ENCODE results near the gene SNX5. TPM values are rescaled to one million over a fixed set of nuclear protein-coding genes. Genes with fewer than 3 reads are reported as not detected.

The SNX5 gene
- total and polyA plus RNA-seq, 2 of the 13 experiments (the other 11 are each of a cell fraction or from before 2014, with no cell fraction given), result 664 to 1,040 TPM

DNA sequence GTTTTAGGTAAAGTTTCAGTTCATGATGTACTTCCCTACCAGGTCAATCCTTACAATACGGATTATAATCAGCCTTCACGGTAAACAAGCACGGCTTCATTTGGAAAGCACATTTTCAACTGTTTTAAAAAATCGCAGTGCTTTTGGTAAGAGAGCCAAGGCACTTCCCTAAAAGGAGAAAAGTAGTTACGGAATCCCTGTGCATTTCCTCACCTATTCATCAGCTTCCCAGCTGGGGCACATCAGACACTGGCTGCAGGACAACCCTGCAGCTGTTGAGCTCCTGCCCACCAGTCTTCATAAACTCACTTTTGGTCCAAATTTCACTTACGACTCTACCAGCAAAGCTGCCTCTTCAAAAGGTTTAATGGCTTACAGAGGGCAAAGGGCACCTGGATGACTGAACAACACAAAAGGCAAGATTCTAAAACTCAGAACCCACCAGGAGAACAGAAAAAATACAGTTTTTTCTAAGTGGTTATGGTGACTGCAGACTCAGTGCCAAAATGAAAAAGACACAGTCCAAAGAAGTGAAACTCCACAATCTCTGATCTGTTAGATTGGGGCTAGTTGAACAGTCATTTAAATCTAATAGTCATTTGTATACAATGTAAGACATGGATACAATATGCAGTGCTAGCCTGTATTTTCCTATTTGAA is 7.5 kb downstream of the SNX5 start (continued):
- TF ChIP-seq IKZF5 (CRISPR knock-in tag; IDR thresholded peaks at IDR 0.05) (peak; percentile 87), JUND (CRISPR knock-in tag; IDR thresholded peaks at IDR 0.05) (peak; percentile 45; the same call in 1 of the 2 replicates), HMG20A (CRISPR knock-in tag; IDR thresholded peaks at IDR 0.05; ENCODE audit: borderline replicate concordance) (peak; percentile 52; the same call in 1 of the 2 replicates), ZNF230 (CRISPR knock-in tag; IDR thresholded peaks at IDR 0.05) (no peak), BATF2 (CRISPR knock-in tag; IDR thresholded peaks at IDR 0.05) (no peak), ZNF142 (CRISPR knock-in tag; IDR thresholded peaks at IDR 0.05) (0 out of 2 replicates have a peak, but pooled peaks have one; percentile 43), EED (CRISPR knock-in tag; IDR thresholded peaks at IDR 0.05) (no peak), MEIS2 (CRISPR knock-in tag; IDR thresholded peaks at IDR 0.05) (0 out of 2 replicates have a peak, but pooled peaks have one; percentile 56), TOPORS (CRISPR knock-in tag; IDR thresholded peaks at IDR 0.05) (peak; percentile 42; the same call in 1 of the 2 replicates), CC2D1A (CRISPR knock-in tag; IDR thresholded peaks at IDR 0.05) (no peak), HES4 (CRISPR knock-in tag; IDR thresholded peaks at IDR 0.05; ENCODE audit: borderline replicate concordance) (no peak), ZBTB34 (CRISPR knock-in tag; IDR thresholded peaks at IDR 0.05) (peak; percentile 48), STAT6 (CRISPR knock-in tag; IDR thresholded peaks at IDR 0.05; ENCODE audit: borderline replicate concordance) (peak; percentile 47; the same call in 1 of the 2 replicates), ZNF326 (CRISPR knock-in tag; IDR thresholded peaks at IDR 0.05; ENCODE audit: borderline replicate concordance) (0 out of 2 replicates have a peak, but pooled peaks have one; percentile 31), HCFC1 (IDR thresholded peaks at IDR 0.05; ENCODE audit: low read depth, low read length) (no peak), PHF5A (CRISPR knock-in tag; IDR thresholded peaks at IDR 0.05; ENCODE audit: low read depth, unreplicated experiment) (peak; percentile 85), KDM5A (IDR thresholded peaks at IDR 0.05; ENCODE audit: borderline replicate concordance, low read length) (no peak; the same call in 1 of the 2 replicates)
